NB4 (cell line): ENCODE results near the gene CIB2.

Source experiments
- CTCF ChIP-seq: IDR thresholded peaks from one replicate; pipeline ENCODE4 v1.5.1; 2012; ENCODE audit warnings: low read depth, low read length
- MAX ChIP-seq: IDR thresholded peaks from 2 replicates; pipeline ENCODE4 v1.6.1; 2011; ENCODE audit warnings: low read depth, low read length
- MYC ChIP-seq: IDR thresholded peaks from 2 replicates; pipeline ENCODE4 v1.6.1; 2011; ENCODE audit warnings: low read depth, low read length
- POLR2A ChIP-seq: IDR thresholded peaks from 2 replicates; pipeline ENCODE4 v1.6.1; 2011; ENCODE audit warnings: mild to moderate bottlenecking; ENCODE audit not compliant: insufficient read length; ENCODE audit errors: extremely low read depth

DNA sequence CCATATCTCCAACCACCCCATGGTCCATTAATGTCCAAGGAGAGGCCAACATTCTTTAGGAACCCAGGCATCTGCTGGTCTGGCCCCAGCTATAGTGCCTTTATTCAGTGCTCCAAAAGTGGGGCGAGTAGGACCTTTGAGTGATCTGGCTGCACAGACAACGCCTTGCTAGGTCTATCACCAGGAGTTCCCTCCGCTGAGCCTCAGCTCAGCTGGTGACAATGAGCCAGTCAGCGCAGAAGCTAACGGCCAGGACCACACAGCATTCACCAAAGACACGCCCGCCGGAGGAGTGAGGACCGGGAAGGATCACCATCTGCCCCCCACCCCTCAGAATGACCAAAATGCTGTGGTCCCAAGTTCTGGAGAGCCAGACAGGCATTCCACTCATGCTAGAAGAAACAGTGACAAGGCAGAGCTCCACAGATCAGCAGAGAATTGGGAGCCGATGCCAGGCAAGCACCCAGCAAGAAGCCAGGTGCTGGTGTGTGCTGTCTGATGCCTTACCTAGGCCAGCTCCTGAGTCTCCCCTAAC, 72.8 kb downstream of the CIB2 start:
- no peak for TF ChIP-seq CTCF
- no peak for TF ChIP-seq POLR2A
- no peak for TF ChIP-seq MAX
- TF ChIP-seq MYC: no peak
